ENCODE data around the gene TMEM147. TPM values are rescaled to one million over a fixed set of nuclear protein-coding genes. Genes with fewer than 3 reads are reported as not detected.

Gene TMEM147
- total RNA-seq, 2 experiments from 2014 or later, result 20.3 to 22.0 TPM

DNA sequence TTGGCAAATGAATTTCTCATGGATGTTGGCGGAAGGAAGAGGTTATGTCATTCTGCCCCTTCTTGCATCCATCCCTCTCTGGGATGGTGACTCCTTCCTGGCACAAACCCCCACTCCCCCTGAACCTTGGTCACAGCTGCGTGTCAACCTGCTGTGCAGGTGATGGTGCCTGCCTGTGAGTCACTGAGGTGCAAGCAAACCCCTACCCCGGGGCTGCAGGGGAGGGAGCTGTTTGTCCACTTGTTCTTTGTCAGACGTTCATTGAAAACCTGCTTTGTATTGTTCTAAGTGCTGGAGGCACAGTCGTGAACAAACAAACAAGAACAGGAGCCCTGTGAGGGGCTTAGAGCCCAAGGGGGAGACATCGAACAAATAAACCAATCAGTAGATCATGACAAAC, 14.1 kb upstream of the TMEM147 start:
- Mint-ChIP-seq H3K36me3 (ENCODE audit: low read depth) (no peaks in the 10 kb centered on the region), H3K4me1 (ENCODE audit: low read depth) (peaks cover 12% of the 10 kb centered on the region), H3K4me3 (no peak overlapping the region), H3K27ac (no peak overlapping the region), H3K9me3 (no peaks in the 10 kb centered on the region), H3K27me3 (peaks cover 59% of the 10 kb centered on the region)
- ATAC-seq (ENCODE audit: poor library complexity), result no peak
- Histone ChIP-seq H3K9me3 (ENCODE audit: control insufficient read depth in 1 of 2, insufficient read depth in 1 of 2, low read length in 2 of 2) (peaks cover 0 to 14% of the 10 kb centered on the region in 2 experiments), H3K27ac (ENCODE audit: low read depth in 1 of 2, low read length in 2 of 2) (no peak overlapping the region), H3K4me3 (ENCODE audit: low read length) (no peak overlapping the region), H3K36me3 (ENCODE audit: insufficient read depth, low read length) (no peaks in the 10 kb centered on the region), H3K27me3 (ENCODE audit: control insufficient read depth in 1 of 2, insufficient read depth in 2 of 2, low read length in 2 of 2) (peaks cover 4 to 5% of the 10 kb centered on the region in 2 experiments), H3K4me1 (ENCODE audit: insufficient read depth, low read length) (peaks cover 14% of the 10 kb centered on the region)
- CTCF ChIA-PET, result no interaction called here
- no peak for DNase-seq
- POLR2A ChIA-PET, result no interaction called here
- TF ChIP-seq CTCF (IDR thresholded peaks at IDR 0.05), result no peak
- intact Hi-C loops (cut with DNase I, micrococcal nuclease), result no loop called here

- H3K4me3 Mint-ChIP-seq, result peak within 1 kb of the TSS; percentile 86
- no peak for DNase-seq
- Histone ChIP-seq H3K27ac (ENCODE audit: low read depth in 1 of 2, low read length in 2 of 2) (no peak within 1 kb of the TSS), H3K4me3 (ENCODE audit: low read length) (peak within 1 kb of the TSS; percentile 42), H3K9me3 (ENCODE audit: control insufficient read depth in 1 of 2, insufficient read depth in 1 of 2, low read length in 2 of 2) (peaks cover 0 to 8% of the 10 kb centered on the region in 2 experiments), H3K4me1 (ENCODE audit: insufficient read depth, low read length) (peaks cover 14% of the 10 kb centered on the region), H3K27me3 (ENCODE audit: control insufficient read depth in 1 of 2, insufficient read depth in 2 of 2, low read length in 2 of 2) (peaks cover 4 to 5% of the 10 kb centered on the region in 2 experiments), H3K36me3 (ENCODE audit: insufficient read depth, low read length) (no peaks in the 10 kb centered on the region)
- H3K9me3 Mint-ChIP-seq, result no peaks in the 10 kb centered on the region
- ChIA-PET CTCF (no interaction called here), POLR2A (no interaction called here)
- H3K36me3 Mint-ChIP-seq (ENCODE audit: low read depth), result no peaks in the 10 kb centered on the region
- ATAC-seq (ENCODE audit: poor library complexity), result no peak
- peaks cover 12% of the 10 kb centered on the region for H3K4me1 Mint-ChIP-seq (ENCODE audit: low read depth)
- peak within 1 kb of the TSS; percentile 48 for H3K27ac Mint-ChIP-seq
- TF ChIP-seq CTCF (IDR thresholded peaks at IDR 0.05), result no peak
- peaks cover 48% of the 10 kb centered on the region for H3K27me3 Mint-ChIP-seq
- intact Hi-C loops (cut with DNase I, micrococcal nuclease), result no loop called here
Measured at GRCh38 chr19:35533201-35533821, 12.1 kb upstream of the TMEM147 start, which contains the start of gene GAPDHS. Gene GAPDHS (plus strand): TSS chr19:35533456. CDS start chr19:35533528, 72 bp downstream.

DNA sequence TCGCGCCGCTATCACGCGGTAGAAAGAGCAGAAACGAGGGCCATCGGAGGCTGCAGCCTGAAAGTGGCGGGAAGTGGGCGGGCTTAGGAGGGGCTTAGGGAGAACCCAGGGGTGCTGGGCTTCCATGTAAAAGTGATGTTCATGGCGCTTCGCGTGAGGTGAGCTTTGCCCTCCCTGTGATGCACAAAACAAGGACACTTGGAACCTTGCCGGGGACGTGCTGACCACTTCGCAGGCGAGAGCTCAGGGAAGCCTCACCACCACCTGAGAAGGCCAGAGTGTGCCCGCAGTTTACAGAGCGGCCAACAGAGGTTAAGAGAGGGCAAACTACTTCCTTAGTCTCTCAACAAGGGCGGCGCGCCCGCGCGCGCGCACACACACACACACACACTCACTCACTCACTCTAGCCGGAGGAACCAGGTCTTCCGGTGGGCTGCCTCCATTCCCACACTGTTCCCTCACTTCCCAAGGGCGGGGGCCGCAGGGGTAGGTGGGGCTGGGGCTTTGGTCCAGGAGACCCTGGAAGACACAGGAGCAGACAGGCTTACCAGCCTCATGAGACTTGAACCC, 11.5 kb upstream of the TMEM147 start:
- peaks cover 4 to 5% of the 10 kb centered on the region in 2 experiments for H3K27me3 ChIP-seq (ENCODE audit: control insufficient read depth in 1 of 2, insufficient read depth in 2 of 2, low read length in 2 of 2)
- peak; percentile 91 for ATAC-seq (ENCODE audit: poor library complexity)
- H3K4me3 ChIP-seq (ENCODE audit: low read length), result peak overlapping the region; percentile 42
- no peak for TF ChIP-seq CTCF (IDR thresholded peaks at IDR 0.05)
- H3K4me1 ChIP-seq (ENCODE audit: insufficient read depth, low read length), result peaks cover 14% of the 10 kb centered on the region
- H3K36me3 Mint-ChIP-seq (ENCODE audit: low read depth), result no peaks in the 10 kb centered on the region
- POLR2A ChIA-PET, result no interaction called here
- DNase-seq, result peak in 12 of 14 experiments; percentile 11 to 63 (median 44)
- H3K36me3 ChIP-seq (ENCODE audit: insufficient read depth, low read length), result no peaks in the 10 kb centered on the region
- peak overlapping the region; percentile 48 for H3K27ac Mint-ChIP-seq
- H3K27ac ChIP-seq (ENCODE audit: low read depth in 1 of 2, low read length in 2 of 2), result no peak overlapping the region
- CTCF ChIA-PET, result no interaction called here
- peaks cover 42% of the 10 kb centered on the region for H3K27me3 Mint-ChIP-seq
- no peaks in the 10 kb centered on the region for H3K9me3 Mint-ChIP-seq
- peaks cover 12% of the 10 kb centered on the region for H3K4me1 Mint-ChIP-seq (ENCODE audit: low read depth)
- intact Hi-C loops (cut with DNase I, micrococcal nuclease), result no loop called here
- H3K4me3 Mint-ChIP-seq, result peak overlapping the region; percentile 86
- peaks cover 0 to 8% of the 10 kb centered on the region in 2 experiments for H3K9me3 ChIP-seq (ENCODE audit: control insufficient read depth in 1 of 2, insufficient read depth in 1 of 2, low read length in 2 of 2)
